NCI-H1417 treated with DMSO at 0.1 percent for 48 hours (cell line): ENCODE measurements around the gene DEK.
"Not testable (repeated sequence)": the region's sequence is repeated elsewhere in the genome, so short reads cannot be mapped to it uniquely, and the experiment has no call there.

Experiments
- DNase-seq: peaks from one replicate; lab custom pipeline; 2025; lab: John Stamatoyannopoulos, UW

Gene DEK

GRCh38 chr6:18204691-18205090 lies 59.6 kb downstream of the DEK start:
- DNase-seq = no peak

- no peak for DNase-seq
These were observed 60.5 kb downstream of the DEK start for GRCh38 chr6:18203786-18204185.

GRCh38 chr6:18192026-18192425 lies 72.3 kb downstream of the DEK start:
- DNase-seq = no peak

DNA sequence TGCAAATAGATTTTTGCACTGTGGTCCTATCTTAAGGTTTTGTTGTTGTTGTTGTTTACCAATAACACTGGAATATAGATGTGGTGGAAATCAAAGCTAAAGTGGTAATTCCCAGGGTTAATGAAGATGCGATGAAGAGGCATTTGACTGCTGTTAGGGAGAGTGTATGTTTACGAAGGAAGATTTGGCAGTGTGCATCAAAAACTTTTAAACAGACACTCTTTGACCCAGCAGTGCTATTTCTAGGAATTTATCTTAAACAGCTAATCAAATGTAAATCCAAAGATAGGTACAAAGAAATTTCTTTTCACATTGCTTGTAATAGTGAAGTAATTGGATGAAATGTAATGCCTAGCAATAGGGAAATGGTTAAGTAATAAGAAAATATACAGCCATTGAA lies 75.1 kb downstream of the DEK start:
- no peak for DNase-seq

DNA sequence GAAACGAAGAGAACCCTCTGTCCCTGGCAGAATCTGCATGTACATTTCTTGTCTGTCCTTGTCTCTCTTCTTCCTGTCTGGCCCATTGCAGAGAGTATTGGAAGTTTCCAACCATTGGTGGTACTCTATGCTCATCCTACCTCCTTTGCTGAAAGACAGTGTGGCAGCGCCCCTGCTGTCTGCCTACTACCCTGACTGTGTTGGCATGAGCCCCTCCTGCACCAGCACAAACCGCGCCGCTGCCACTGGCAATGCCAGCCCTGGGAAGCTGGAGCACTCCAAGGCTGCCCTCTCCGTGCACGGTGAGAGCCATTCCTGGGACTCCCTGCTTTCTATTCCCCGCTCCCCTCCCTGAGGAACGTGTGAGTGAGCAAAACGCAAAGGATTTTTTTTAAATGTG lies 76.6 kb downstream of the DEK start:
- no peak for DNase-seq

- DNase-seq = no peak
These were observed 77.6 kb downstream of the DEK start for GRCh38 chr6:18186540-18187250.

GRCh38 chr6:18186033-18186432 lies 78.3 kb downstream of the DEK start:
- no peak for DNase-seq

- DNase-seq = no peak
These were observed 78.7 kb downstream of the DEK start for GRCh38 chr6:18185624-18186023.

GRCh38 chr6:18183766-18184165 lies 80.6 kb downstream of the DEK start:
- DNase-seq = no peak

DNA sequence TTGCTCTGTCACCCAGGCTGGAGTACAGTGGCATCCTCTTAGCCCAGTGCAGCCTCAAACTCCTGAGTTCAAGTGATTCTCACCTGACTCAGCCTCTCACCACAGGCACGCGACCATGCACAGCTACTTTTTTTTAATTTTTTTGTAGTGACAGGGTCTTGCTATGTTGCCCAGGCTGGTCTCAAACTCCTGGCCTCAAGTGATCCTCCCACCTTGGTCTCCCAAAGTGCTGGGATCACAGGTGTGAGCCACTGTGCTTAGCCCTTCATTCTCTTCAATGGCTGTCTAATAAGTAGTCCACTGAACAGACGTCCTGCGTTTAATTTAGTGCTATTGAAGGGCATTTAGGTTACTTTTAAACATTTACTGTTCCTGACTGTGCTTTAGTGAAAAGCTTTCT lies 81.8 kb downstream of the DEK start:
- no peak for DNase-seq

GRCh38 chr6:18179770-18180356 lies 84.5 kb downstream of the DEK start:
- DNase-seq = no peak

DNA sequence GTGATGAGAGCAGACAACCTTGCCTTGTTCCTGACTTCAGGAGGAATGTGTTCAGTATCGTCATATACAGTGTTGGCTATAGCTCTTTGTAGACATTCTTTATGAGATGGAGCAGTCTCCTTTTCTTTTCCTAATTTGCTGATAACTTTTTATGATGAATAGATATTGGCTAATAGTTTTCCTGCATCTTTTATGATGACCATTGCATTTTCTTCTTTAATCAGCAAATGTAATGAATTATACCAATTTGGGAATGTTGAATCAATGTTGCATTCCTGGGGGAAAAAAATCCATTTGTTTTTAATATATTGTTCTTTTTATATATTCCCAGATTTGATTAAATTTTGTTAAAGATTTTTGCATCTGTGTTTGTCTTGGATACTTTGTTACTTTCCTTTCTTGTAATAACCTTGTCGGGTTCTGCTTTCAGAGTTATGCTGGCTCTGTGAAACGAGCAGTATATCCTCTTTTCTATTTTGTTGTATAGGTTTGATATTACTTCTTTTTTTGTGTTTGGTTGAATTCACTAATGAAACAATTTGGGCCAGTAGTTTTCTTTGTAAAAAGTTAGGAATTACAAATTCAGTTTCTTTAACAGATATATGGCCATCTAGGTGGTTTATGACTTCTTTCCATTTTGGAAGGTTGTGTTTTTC lies 85.2 kb downstream of the DEK start:
- DNase-seq = no peak

- DNase-seq = no peak
These were observed 86.9 kb downstream of the DEK start for GRCh38 chr6:18177286-18177965.

DNA sequence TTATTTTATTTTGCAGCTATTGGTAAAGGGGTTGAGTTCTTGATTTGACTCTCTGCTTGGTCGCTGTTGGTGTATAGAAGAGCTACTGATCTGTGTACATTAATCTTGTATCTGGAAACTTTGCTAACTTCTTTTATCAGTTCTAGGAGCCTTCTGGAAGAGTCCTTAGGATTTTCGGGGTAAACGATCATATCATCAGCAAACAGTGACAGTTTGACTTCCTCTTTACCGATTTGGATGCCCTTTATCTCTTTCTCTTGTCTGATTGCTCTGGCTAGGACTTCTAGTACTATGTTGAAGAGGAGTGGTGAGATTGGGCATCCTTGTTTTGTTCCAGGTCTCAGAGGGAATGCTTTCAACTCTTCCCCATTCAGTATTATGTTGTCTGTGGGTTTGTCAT lies 88.1 kb downstream of the DEK start:
- DNase-seq = not testable (repeated sequence)
